C4-2B (cell line): ENCODE results near the gene TAGLN.

Source experiments
- ZFX ChIP-seq: fragments of 450-650 bp; IDR thresholded peaks from 2 replicates; pipeline ENCODE4 v1.6.1; 2017
- TF ChIP-seq, protein P1 (sequence below): fragments of 450-650 bp; conservative IDR thresholded peaks from 2 replicates; pipeline ENCODE4 v1.5.1; 2017; ENCODE audit warnings: mild to moderate bottlenecking

- TF ChIP-seq, protein P1, sequence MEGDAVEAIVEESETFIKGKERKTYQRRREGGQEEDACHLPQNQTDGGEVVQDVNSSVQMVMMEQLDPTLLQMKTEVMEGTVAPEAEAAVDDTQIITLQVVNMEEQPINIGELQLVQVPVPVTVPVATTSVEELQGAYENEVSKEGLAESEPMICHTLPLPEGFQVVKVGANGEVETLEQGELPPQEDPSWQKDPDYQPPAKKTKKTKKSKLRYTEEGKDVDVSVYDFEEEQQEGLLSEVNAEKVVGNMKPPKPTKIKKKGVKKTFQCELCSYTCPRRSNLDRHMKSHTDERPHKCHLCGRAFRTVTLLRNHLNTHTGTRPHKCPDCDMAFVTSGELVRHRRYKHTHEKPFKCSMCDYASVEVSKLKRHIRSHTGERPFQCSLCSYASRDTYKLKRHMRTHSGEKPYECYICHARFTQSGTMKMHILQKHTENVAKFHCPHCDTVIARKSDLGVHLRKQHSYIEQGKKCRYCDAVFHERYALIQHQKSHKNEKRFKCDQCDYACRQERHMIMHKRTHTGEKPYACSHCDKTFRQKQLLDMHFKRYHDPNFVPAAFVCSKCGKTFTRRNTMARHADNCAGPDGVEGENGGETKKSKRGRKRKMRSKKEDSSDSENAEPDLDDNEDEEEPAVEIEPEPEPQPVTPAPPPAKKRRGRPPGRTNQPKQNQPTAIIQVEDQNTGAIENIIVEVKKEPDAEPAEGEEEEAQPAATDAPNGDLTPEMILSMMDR: no peak
- TF ChIP-seq ZFX: no peak
These were observed 3.4 kb upstream of the TAGLN start for GRCh38 chr11:117195761-117196160.
